ENCODE results near the gene LAMTOR3. TPM values are rescaled to one million over a fixed set of nuclear protein-coding genes. Genes with fewer than 3 reads are reported as not detected.

Gene LAMTOR3
- total and polyA plus RNA-seq, 4 donors: 13.5 to 26.3 (median 19.8) TPM

GRCh38 chr4:99887837-99888236, 6.4 kb downstream of the LAMTOR3 start:
- WGBS: 81% methylated on average over 5 of the region's 5 CpGs
- no peaks in the 10 kb centered on the region for H3K27me3 ChIP-seq (ENCODE audit: control insufficient read depth in 4 of 4, insufficient read depth in 4 of 4, low read length in 3 of 4)
- no peak for TF ChIP-seq TAF1 (conservative IDR thresholded peaks at IDR 0.05)
- TF ChIP-seq NR2F2 (IDR thresholded peaks at IDR 0.05): no peak
- TF ChIP-seq SP1 (IDR thresholded peaks at IDR 0.05): no peak
- TF ChIP-seq ZBTB33 (IDR thresholded peaks at IDR 0.05): no peak
- TF ChIP-seq FOXA2 (IDR thresholded peaks at IDR 0.05): no peak
- TF ChIP-seq GABPA (IDR thresholded peaks at IDR 0.05 in 1 of 2, conservative IDR thresholded peaks at IDR 0.05 in 1 of 2): no peak
- TF ChIP-seq MAX (IDR thresholded peaks at IDR 0.05): no peak
- no peak for TF ChIP-seq YY1 (IDR thresholded peaks at IDR 0.05)
- TF ChIP-seq REST (IDR thresholded peaks at IDR 0.05): no peak
- TF ChIP-seq JUND (IDR thresholded peaks at IDR 0.05): no peak
- TF ChIP-seq RXRA (IDR thresholded peaks at IDR 0.05): no peak
- TF ChIP-seq RAD21 (IDR thresholded peaks at IDR 0.05): no peak
- TF ChIP-seq CTCF (IDR thresholded peaks at IDR 0.05; ENCODE audit: low read depth, low read length, missing input control): no peak
- TF ChIP-seq FOXA1 (IDR thresholded peaks at IDR 0.05): no peak
- TF ChIP-seq EGR1 (IDR thresholded peaks at IDR 0.05; ENCODE audit: low read depth in 2 of 2): no peak
- no peak for TF ChIP-seq HNF4G (IDR thresholded peaks at IDR 0.05)
- TF ChIP-seq HNF4A (conservative IDR thresholded peaks at IDR 0.05): no peak
- no peak for TF ChIP-seq ATF3 (IDR thresholded peaks at IDR 0.05)
- H3K4me3 ChIP-seq (ENCODE audit: low read depth in 1 of 3, low read length in 3 of 3): no peak overlapping the region
- peaks cover 0 to under 1% (median under 1%) of the 10 kb centered on the region in 4 donors for H3K4me1 ChIP-seq (ENCODE audit: control insufficient read depth in 4 of 4, insufficient read depth in 4 of 4, low read length in 3 of 4)
- DNase-seq (ENCODE audit: low spot score): no peak
- H3K36me3 ChIP-seq (ENCODE audit: control insufficient read depth in 4 of 4, insufficient read depth in 3 of 4, low read depth in 1 of 4, low read length in 3 of 4): peaks cover 2 to 7% (median 6%) of the 10 kb centered on the region in 4 donors
- no peaks in the 10 kb centered on the region for H3K9me3 ChIP-seq (ENCODE audit: control insufficient read depth in 4 of 4, low read length in 3 of 4)
- H3K27ac ChIP-seq (ENCODE audit: low read depth in 1 of 2, low read length in 2 of 2): no peak overlapping the region
- no peak overlapping the region for H3K9ac ChIP-seq (ENCODE audit: low read depth in 1 of 2, low read length in 2 of 2)

Data from liver (tissue), 9 donors.